C4-2B (cell line): ENCODE data around the gene NGRN.

Experiments
- CTCF ChIP-seq: fragments of 450-650 bp; conservative IDR thresholded peaks from 2 replicates; pipeline ENCODE4 v1.5.1; 2017; ENCODE audit warnings: mild to moderate bottlenecking
- ZFX ChIP-seq: fragments of 450-650 bp; IDR thresholded peaks from 2 replicates; pipeline ENCODE4 v1.6.1; 2017

- no peak for TF ChIP-seq CTCF
- TF ChIP-seq ZFX = no peak
Measured at GRCh38 chr15:90225047-90225446, 40.4 kb upstream of the NGRN start.
